IPS DF 6.9 (cell line): ENCODE data around the gene TNFRSF6B.

Experiments used
- DNase-seq: peaks from one replicate; pipeline ENCODE4 v3.0.0-alpha.2; 2013; ENCODE audit warnings: low read depth, low spot score
- H3K27ac ChIP-seq: one replicate; pipeline ENCODE4 v1.5.1; 2013; ENCODE audit warnings: low read length, control low read depth
- H3K27me3 ChIP-seq: 2 replicates; pipeline ENCODE4 v1.6.1; 2013; ENCODE audit warnings: mild to moderate bottlenecking, low read length; ENCODE audit not compliant: control insufficient read depth, insufficient read depth
- H3K36me3 ChIP-seq: 2 replicates; pipeline ENCODE4 v1.6.1; 2013; ENCODE audit warnings: low read length; ENCODE audit not compliant: control insufficient read depth, insufficient read depth
- H3K4me1 ChIP-seq: 2 replicates; pipeline ENCODE4 v1.6.1; 2013; ENCODE audit warnings: low read length; ENCODE audit not compliant: control insufficient read depth, insufficient read depth
- H3K4me3 ChIP-seq: 2 replicates; pipeline ENCODE4 v1.5.1; 2013; ENCODE audit warnings: mild to moderate bottlenecking, low read length
- H3K9me3 ChIP-seq: 2 replicates; pipeline ENCODE4 v1.6.1; 2013; ENCODE audit warnings: low read length, inconsistent platforms; ENCODE audit not compliant: control insufficient read depth, insufficient read depth
- WGBS: extraction: QIAGEN DNeasy Blood & Tissue Kit; methylation state at CpG from one replicate; pipeline ENCODE4 v1.1.7; 2013; ENCODE audit warnings: mixed read lengths, missing lambda C conversion rate; ENCODE audit not compliant: insufficient read length, insufficient coverage; 5-methylcytosine and 5-hydroxymethylcytosine counted together

Gene TNFRSF6B

GRCh38 chr20:63745961-63746731 is 49.7 kb downstream of the TNFRSF6B start:
- Histone ChIP-seq H3K36me3 (peaks cover 5% of the 10 kb centered on the region), H3K9me3 (no peaks in the 10 kb centered on the region), H3K27ac (no peak overlapping the region), H3K27me3 (no peaks in the 10 kb centered on the region), H3K4me1 (peaks cover 2% of the 10 kb centered on the region), H3K4me3 (no peak overlapping the region)
- no CpG with 5 or more reads among the region's 26 CpGs for WGBS
- DNase-seq = no peak

GRCh38 chr20:63746751-63747315 is 50.4 kb downstream of the TNFRSF6B start:
- Histone ChIP-seq H3K9me3 (no peaks in the 10 kb centered on the region), H3K36me3 (peaks cover 5% of the 10 kb centered on the region), H3K4me1 (peaks cover 4% of the 10 kb centered on the region), H3K4me3 (no peak overlapping the region), H3K27me3 (no peaks in the 10 kb centered on the region), H3K27ac (no peak overlapping the region)
- DNase-seq = no peak
- WGBS = no CpG with 5 or more reads among the region's 47 CpGs

GRCh38 chr20:63747622-63748069 is 51.2 kb downstream of the TNFRSF6B start:
- no peak overlapping the region for H3K4me3 ChIP-seq
- no peaks in the 10 kb centered on the region for H3K27me3 ChIP-seq
- no peaks in the 10 kb centered on the region for H3K9me3 ChIP-seq
- no peak overlapping the region for H3K27ac ChIP-seq
- WGBS = no CpG with 5 or more reads among the region's 13 CpGs
- peaks cover 9% of the 10 kb centered on the region for H3K36me3 ChIP-seq
- DNase-seq = no peak
- peaks cover 3% of the 10 kb centered on the region for H3K4me1 ChIP-seq
